Measurements from ENCODE around the gene ATXN7L2.

DNA sequence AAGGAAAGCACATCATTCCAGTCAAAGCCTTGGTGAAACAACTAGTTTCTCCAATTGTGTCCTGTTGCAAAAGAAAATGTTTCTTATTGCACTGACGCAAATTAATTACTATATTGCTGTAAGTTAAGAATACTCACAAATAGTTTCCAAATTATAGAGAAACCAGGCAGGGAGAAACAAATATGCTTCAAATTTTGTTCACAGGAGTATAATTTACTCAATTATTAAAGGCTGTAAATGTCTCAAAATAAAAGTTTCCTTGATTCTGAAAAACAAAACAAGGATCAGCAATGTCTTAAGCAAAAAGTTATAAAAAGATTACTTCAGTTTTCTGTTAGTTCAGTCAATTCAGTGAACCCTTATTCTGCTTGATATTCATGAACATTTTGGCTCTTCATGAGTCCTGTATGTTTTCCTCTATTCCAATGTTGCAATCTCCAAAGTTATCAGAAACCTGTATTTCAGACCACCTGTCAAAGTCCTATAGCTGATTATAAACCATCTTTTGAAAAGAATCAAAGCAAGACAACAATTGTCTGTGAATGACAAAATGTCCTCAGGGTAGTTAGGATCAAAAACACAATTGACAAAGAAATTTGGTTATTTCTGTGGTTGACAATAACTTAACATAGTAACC is 29.1 kb upstream of the ATXN7L2 start:
- no peak for TF ChIP-seq POLR2A (IDR thresholded peaks at IDR 0.05; ENCODE audit: low read length)
- no peak for TF ChIP-seq GATA1 (IDR thresholded peaks at IDR 0.05; ENCODE audit: low read depth, low read length)
